AG08396 (cell line): Measurements from ENCODE around the gene KMT2A.
A peak's percentile ranks its signal among the peaks of the same experiment; 100 is the strongest.
"Not testable (repeated sequence)": the region's sequence is repeated elsewhere in the genome, so short reads cannot be mapped to it uniquely, and the experiment has no call there.

ENCODE experiments used
- DNase-seq: peaks from one replicate; pipeline ENCODE4 v3.0.0; 2012; ENCODE audit warnings: low spot score, mixed read lengths

Gene KMT2A

DNA sequence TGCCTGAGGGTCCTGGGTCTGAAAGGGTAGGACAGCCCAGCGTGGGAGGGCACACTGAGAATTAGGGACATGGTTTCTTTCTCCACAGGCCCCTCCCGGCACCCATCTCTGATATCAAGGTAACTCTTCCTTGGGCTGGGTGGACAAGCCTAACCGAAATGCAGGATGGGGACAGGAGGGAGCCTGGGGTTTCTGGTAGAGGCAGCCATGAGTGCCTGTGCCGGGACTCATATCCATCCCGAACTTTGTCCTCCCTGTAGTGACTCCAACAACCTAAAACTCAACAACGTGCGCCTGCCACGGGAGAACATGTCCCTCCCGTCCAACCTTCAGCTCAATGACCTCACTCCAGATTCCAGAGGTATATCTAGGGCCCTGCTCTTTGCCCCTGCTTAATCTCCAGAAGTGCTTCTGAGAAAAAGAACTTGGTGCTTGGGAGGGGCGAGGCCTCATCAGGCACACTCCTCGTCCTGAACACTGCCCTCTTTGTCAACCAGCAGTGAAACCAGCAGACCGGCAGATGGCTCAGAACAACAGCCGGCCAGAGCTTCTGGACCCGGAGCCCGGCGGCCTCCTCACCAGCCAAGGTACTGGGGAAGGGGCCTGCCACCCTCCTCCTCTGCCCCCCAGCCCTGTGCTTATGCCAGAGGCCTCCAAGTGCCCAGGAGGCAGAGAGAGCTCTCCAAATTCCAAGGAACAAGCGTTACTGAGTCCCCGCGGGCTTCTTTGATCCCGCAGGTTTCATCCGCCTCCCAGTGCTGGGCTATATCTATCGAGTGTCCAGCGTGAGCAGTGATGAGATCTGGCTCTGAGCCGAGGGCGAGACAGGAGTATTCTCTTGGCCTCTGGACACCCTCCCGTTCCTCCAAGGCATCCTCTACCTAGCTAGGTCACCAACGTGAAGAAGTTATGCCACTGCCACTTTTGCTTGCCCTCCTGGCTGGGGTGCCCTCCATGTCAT, 97.8 kb downstream of the KMT2A start:
- DNase-seq: no peak

- no peak for DNase-seq
Observed at GRCh38 chr11:118535261-118535660, 99.0 kb downstream of the KMT2A start.

- DNase-seq: no peak
Observed at GRCh38 chr11:118536726-118537125, 100.4 kb downstream of the KMT2A start.

DNA sequence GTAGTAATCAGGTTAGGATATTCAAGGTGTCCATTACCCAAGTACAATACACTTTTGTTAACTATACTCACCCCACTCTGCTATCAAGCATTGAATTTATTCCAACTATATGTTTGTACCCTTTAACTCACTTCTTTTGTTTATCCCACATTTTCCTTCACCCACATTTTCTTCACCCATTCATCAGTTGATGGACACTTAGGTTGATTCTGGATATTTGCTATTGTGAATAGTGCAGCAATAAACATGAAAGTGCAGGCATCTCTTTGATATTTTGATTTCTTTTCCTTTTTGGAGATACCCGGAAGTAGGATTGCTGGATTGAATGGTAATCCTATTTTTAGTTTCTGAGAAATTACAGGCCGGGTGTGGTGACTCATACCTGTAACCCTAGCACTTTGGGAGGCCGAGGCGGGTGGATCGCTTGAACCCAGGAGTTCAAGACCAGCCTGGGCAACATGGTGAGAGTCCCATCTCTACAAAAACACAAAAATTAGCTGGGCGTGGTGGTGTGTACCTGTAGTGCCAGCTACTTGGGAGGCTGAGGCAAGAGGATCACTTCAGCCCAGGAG, 101.2 kb downstream of the KMT2A start:
- DNase-seq: no peak

GRCh38 chr11:118544010-118544646, 107.8 kb downstream of the KMT2A start:
- no peak for DNase-seq

- no peak for DNase-seq
Observed at GRCh38 chr11:118544647-118545010, 108.3 kb downstream of the KMT2A start.

DNA sequence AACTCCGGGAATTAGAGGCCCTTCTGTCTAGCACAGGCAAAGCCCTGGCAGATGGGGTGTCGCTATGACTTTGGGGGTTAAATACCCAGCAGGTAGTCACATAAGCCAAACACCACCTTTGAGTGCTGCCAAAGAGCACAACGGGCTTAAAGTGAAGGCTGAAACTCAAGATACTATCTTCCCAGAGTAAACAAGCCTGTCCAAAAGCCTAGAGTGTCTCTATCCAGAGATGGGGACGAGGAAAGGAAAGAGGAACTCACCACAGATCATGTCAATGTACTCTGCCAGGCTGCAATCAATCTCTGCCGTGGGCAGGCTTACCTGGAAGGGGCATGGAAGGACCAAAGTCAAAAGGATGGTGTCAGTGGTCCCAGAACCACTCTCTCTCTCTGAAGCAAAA, 109.2 kb downstream of the KMT2A start:
- DNase-seq: no peak

- DNase-seq: no peak
Observed at GRCh38 chr11:118547132-118547531, 110.8 kb downstream of the KMT2A start.

- no peak for DNase-seq
Observed at GRCh38 chr11:118552341-118552740, 116.0 kb downstream of the KMT2A start.

DNA sequence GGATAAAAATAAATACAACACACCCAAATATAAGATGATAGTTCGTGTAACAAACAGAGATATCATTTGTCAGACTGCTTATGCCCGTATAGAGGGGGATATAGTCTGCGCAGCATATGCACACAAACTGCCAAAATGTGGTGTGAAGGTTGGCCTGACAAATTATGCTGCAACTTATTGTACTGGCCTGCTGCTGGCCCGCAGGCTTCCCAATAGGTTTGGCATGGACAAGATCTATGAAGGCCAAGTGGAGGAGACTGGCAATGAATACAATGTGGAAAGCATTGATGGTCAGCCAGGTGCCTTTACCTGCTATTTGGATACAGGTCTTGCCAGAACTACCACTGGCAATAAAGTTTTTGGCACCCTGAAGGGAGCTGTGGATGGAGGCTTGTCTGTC, 124.5 kb downstream of the KMT2A start:
- DNase-seq: no peak

- peak; percentile 31 for DNase-seq
Observed at GRCh38 chr11:118565051-118565450, 128.8 kb downstream of the KMT2A start.

DNA sequence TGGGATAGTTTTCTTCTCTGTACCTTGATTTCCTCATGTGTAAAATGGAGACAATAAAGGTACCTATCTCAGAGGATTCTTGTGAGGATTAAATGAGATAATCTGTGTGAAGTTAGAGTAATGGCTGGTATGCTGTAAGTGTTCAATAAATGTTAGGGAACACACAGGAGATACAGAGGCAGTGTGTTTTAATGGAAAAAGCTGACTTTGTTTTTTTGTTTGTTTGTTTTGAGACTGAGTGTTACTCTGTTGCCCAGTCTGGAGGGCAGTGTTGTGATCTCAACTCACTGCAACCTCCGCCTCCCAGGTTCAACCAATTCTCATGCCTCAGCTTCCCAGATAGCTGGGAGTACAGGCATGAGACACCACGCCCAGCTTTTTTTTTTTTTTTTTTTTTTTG, 133.4 kb downstream of the KMT2A start:
- no peak for DNase-seq

DNA sequence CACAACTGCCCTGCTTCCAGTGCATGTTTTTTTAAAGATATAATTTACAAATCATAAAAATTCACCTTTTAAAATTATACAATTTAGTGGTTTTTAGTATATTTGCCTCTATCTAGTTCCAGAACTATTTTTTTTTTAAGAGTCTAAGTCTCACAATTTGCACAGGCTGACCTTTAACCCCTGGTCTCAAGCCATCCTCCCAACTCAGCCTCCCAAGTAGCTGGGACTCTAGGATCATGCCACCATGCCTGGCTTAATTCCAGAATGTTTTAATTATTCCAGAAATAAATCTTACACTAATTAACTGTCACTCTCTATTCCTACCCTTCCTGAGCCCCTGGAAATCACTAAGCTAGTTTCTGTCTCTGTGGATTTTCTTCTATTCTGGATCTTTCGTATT, 134.5 kb downstream of the KMT2A start:
- no peak for DNase-seq

DNA sequence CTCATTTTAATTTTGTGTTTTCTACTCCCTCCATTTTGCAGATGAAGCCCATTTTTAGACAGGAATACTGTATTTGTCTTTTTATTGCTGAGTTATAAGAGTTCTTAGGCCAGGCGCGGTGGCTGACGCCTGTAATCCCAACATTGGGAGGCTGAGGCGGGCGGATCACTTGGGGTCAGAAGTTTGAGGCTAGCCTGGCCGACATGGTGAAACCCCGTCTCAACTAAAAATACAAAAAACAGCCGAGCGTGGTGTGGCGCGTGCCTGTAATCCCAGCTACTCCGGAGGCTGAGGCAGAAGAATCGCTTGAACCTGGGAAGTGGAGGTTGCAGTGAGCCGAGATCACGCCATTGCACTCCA, 135.4 kb downstream of the KMT2A start:
- DNase-seq: not testable (repeated sequence)

GRCh38 chr11:118572061-118572980, 136.0 kb downstream of the KMT2A start, which contains the start of gene ARCN1:
Gene ARCN1 (plus strand): TSS chr11:118572409. CDS start chr11:118572548, 139 bp downstream.
- peak; percentile 86 for DNase-seq

- DNase-seq: peak; percentile 25
Observed at GRCh38 chr11:118572981-118573550, 136.8 kb downstream of the KMT2A start.

DNA sequence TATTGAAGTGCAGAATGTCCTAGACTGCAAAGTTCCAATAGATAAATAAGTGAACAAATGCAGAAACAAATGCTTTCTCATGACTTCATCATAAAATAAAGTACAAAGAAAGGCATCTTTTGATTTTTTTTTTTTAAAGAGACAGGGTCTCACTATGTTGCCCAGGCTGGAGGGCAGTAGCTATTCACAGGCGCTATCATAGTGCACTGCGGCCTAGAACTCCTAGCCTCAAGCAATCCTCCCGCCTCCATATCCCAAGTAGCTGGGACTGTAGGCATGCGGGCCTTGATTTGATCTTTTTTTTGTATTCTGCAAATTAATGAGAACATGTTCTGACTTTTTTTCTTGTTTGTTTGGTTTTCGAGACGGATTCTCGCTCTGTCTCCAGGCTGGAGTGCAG, 138.3 kb downstream of the KMT2A start:
- no peak for DNase-seq
